HG03442 (cell line): Measurements from ENCODE around the gene TSPAN9.

Experiments used
- ATAC-seq: cut with Tn5 transposase; IDR thresholded peaks from one replicate; pipeline ENCODE4 v1.9.1; 2021; ENCODE audit warnings: mild to moderate bottlenecking, moderate library complexity; ENCODE audit not compliant: unreplicated experiment

Gene TSPAN9

DNA sequence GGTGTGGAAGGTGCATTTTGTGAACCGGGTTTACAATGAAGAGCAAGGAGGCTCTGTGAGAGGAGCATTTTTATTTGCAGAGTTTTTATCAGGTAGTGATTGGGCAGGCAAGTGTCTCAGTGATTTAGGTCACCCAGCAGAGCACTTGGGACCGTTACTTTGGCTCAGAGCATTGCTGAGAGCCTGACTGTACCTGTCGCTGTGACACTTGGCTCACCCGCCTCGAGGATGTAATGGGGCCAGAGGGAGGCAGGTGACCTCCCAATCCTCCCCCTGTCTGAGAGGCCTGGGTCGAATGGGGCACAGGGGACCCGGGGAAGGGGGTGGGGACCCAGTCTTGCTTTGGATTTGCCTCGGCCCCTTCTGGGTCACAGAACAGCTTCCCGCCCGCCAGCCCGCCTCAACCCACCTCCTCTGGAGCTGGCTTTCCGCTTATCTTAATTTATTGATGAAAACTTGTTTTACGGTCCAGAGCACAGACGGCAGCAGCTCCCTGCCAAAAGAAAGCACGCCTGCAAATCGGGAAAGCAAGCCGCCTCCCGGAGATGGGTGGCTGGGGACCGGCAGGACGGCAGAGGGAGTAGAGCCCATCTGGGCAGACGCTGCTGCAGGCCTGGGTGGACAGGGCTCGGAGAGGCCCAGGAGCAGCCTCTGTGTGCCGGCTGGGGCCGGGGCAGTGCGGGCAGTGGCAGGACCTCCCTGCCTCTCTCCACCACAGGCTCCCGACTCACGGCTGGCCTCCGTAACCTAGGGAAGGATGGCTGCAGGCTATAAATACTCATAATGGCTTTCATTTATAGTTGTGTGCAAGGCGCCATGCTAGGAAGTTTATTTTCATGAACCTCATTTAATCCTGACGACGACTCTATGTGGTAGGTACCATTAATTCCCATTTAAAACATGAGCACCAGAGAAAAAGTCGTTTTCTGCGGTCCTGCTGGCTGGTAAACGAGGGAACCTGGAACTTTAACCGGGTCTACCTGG is 187.1 kb downstream of the TSPAN9 start:
- no peak for ATAC-seq

DNA sequence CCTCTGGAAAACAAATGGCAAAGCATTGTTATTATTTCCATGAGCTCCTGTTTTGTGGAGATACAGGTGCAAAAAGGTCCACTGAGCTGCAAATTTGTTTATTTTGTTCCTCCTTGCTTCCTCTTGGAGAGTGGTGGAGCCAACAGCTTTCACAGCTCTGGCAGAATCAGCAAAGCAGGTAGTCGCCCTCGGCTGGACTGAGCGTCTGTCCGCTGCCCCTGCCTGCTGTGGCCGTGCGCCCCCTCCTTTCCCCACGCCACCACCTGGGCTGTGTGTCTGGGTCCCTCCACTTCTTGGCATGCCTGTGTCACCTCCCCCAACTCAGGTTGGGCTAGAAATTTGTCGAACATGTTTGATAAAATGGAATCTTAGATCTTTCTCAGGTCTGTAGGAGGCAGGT is 188.2 kb downstream of the TSPAN9 start:
- no peak for ATAC-seq

DNA sequence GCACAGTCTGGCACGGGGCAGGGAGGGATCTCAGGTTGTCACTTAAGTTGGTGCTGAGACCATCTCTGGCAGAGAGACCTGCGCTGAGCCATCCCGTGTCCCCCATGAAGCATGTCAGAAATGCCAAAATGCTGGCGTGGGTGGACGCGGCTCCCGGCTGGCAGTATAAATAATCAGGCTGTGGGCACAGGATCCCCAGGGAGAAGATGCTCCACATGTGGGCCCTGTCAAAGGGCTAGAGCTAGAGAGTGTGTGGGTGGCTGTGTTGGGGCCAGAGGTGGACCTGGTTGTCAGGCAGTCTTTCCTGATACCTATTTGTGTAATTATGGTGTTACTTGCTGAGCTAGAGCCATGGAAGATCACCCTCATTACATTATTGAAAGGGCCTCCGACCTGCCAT is 189.5 kb downstream of the TSPAN9 start:
- no peak for ATAC-seq

DNA sequence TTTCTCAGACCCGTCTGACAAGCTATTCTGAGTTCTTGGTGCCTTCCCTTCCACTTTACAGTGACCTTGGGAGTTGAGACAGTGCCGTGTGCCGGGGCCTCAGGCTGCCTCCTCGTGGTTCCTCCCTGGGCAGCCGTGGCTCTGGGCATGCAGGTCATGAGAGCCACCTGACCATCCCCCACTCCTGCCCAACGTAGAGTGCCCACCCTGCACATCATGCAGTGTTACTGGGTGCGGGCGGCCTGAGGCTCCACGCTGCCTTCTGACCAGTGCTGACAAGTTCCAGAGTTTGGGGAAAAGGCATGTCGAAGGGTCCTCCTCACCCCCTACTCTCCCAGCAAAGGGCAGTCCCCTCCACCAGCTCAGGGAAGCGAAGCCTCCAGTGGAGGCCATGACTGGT is 190.5 kb downstream of the TSPAN9 start:
- ATAC-seq = no peak

DNA sequence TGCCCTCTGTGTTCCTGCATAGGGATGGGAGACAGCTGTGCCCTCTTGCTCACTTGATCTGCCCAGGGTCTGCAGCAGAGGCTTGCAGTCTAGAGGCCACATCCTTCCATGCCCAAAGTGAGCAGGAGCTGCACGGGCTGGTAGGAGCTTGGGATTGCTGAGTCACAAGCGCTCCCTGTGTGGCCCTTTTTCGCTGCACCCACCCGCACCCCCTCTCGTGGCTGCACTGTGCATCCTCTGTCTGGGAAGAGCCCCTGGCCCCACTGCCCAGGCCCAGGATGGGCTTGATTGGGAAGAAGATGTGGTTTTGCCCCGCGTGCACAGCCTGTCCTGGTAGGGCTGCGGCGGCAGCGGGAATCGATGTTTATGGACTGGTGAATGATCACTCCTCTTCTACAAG is 192.4 kb downstream of the TSPAN9 start:
- no peak for ATAC-seq

DNA sequence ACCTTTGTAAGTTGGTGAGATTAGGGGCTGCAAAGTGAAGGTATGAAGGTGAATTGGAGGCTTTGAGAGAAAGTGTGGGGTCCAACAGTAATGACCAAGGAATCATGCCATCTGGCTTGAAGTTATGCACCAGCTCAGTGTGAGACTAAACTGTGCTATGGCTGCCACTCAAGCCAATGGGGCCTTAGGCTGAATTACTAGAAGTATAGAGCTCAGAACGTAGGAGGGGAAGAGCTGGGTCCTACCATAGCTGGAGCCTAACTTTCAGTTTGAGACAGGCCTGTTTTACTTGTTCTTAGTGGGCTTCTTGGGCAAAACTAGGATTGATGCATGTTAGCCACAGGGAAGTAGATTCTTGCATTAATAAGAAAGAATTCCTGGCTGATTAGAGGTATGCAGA is 194.0 kb downstream of the TSPAN9 start:
- ATAC-seq = no peak

DNA sequence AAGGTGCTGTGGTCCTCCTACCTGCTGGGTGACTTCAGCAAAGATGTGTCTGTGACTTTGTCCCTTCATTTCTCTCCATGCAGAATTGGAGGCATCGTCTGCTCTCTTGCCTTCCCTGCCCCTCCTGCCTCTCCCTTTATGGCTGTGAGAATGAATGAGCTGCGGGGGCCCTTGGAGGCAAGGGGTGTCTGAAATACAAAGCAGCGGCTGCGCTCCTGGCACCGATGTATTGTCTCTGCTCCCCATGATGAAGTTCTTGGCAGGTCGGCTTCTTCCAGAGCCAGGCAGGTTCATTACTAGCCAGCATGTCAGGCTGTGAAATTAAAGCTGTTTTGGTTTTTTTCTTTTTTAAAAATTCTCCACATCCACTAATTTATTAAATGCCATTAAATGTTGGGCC is 194.5 kb downstream of the TSPAN9 start:
- no peak for ATAC-seq

DNA sequence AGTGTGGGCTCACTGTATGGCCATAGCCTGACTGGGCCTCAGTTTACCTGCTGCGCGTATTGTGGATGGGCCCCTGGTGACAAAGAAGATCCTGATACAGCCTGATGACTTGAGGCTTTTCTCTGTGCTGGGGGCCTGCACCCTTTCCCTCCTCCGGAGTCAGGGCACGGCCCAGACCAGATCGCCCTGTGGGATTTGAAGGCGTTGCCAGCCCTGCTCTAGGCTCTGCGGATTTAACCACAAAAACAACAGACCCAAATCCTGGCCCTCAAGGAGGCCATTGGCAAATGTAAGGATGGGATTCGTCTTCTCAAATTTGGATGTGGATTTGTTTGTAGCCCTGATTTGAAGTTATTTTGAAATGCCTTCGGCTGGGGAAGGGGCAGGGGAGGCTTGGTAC is 195.8 kb downstream of the TSPAN9 start:
- no peak for ATAC-seq

DNA sequence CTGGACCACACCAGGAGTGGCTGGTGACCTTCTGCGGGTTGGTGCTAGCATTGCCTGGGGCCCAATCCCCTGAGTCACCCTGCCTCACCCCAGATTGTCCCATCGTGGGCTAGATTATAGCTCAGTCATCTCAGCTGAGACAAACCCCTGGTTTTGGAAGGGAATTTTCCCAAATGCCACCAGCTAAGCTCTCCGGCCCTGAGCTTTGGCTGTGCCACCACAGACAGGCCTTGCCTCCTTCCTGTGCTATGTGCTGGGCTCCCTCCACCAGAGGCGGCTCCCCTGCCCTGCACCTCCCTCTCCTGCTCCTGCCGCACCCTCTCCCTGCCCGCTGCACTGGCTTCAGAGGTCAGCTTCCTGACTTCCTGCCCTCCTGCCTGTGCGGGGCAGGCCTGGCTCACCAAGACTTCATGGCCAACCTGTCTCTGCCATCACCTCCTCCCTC is 196.3 kb downstream of the TSPAN9 start:
- ATAC-seq = no peak

DNA sequence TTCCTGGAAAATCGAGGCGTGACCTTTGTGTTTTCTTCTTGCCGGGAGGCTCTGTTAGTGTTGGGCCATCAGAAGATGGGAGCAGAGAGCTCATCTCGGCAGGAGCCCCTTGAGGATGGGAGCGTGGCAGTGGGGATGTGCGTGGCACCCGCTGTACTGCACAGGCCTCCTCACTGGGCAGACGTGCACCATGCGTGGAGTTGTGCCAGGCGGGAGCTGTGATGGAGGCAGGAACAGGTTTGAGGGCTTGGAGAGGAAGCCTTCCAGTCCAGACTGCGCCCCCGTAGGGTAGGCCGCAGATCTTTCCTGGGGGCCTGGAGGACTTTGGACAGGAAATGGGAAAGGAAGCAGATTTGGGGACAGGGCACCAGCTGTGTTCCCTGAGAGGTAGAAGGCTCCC is 197.5 kb downstream of the TSPAN9 start:
- no peak for ATAC-seq

DNA sequence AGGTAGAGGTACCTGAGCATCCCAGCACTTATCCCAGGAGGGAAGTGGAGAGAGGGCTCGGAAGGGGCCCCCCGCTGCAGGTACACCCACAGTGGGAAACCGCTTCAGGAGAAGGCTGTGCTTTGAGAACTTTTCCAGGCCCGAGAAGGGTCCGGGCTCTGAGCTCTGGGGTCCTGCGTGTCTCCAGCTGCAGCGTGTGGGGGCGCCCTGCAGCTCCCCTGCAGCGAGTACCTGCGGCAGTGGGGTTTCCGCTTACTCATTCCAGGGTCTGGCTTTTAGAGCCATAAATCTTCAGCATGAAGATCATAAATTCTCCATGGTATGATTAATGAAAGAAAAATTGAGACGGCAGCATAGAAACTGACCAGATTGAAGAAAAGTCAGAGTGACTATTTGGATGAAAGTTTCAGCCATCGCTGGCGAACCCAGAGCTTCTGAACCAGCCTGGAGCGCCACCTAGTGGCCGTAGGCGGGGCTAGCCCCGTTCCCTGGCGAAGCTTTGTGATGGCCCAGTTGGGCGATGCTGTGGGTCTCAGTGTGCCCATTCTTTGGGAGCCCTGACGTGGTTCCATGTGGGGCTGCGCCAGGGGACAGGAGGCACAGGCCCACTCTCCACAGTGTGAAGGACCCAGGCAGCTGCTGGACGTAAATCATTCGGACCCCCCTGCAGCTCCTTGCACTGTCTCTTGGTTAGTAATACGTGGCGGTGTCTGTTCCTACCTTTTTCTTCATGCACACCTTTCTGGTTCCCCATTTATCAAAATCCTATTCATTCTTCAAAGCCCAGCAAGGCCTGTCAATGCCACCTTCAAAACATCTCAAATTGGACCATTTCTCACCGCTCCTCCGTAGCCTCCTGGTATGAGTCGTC is 198.2 kb downstream of the TSPAN9 start:
- ATAC-seq = no peak

DNA sequence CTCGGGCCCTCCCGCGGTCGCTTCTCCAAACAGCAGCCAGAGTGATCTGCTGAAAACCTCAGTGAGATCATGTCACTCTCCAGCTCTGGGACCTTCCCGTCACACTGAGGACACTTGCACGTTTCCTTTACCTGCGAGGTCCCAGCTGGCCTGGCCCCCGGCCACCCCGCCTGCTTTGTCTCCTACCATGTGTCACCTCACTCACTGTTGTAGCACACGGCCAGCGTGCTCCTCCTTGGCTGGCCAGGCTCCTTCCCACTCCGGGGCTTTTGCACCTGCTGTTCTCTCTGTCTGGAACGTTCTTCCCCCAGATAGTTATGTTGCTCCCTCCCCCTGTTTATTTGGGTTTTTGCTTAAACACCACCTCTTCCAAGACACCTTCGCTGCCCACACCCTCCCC is 199.0 kb downstream of the TSPAN9 start:
- ATAC-seq = no peak

DNA sequence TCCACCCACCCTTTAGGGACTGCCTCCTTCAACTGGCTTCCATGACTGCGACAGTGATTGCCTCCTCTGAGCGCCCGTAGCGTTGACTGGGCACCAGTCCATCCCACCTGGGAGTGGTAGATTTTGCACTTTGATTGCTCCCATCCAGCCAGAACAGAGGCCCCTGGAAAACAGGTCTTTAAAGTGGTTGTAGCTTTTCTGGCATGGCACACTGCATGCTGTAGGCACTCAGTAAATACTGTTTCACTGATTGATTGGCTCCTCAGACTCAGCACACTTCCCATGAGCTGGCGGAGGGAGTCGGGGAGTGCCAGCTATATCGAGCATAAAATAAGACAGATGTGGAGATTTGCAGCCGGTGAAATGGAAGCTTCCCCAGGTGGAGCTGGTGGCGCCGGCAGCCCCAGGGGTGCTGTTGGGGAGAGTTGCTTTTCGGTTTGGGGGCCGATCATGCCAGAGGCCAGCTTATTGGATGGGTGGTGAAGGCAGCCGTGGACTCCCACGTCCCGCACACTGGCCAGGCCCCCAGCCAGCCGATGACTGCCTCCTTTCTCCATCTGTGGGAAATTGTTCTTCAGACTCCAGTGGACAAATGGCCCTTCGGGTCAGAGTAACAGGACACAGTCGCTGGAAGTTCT is 200.2 kb downstream of the TSPAN9 start:
- ATAC-seq = no peak

DNA sequence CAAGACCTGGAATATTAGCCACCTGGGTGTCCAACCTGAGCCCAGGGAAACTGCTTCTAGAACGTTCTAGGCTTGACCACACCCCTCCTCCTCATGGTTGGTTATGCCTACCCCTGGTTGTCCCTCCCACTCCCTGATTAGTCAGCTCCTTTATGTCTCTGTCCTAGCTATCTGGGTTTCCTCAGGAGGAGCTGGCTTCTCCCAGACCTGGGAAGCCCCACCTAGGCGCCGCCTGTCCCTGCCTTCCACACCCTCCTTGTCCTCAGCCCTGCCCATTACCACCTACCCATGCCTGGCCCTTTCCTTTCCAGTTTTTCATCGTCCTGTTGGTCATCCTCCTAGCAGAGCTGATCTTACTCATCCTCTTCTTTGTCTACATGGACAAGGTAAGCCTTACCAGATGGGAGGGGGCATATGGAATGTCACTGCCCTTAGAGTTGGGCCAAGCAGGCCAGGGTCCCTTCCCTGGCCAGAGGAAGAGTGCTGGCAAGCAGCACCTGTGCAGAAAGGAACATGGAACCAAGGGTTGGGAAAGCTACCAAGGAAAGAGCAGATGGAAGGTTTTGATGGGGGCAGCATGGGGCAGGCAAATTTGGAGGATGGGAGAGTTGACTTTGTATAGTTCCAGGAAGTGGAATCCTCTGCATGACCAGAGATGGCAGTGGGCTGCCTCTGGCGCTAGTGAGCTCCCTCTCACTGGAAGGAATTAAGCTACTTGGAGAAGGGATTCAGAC is 201.7 kb downstream of the TSPAN9 start:
- no peak for ATAC-seq

DNA sequence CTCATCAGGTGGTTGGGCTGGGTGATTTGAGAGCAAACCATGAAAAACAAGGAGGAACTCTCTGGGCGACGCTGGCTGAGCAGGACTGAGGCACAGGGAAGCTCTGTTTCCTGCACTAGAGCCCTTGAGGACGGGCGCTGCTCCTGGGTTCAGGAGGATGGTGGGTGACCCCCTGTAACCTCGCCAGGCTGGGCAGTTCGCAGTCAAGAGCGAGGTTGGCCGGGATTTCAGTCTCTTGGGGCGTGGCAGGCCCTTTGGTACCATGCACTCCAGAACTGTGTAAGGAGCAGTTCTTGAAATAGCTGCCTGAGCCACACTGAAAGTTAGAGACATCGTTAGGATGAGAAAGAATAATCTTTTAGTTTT is 202.2 kb downstream of the TSPAN9 start:
- no peak for ATAC-seq

DNA sequence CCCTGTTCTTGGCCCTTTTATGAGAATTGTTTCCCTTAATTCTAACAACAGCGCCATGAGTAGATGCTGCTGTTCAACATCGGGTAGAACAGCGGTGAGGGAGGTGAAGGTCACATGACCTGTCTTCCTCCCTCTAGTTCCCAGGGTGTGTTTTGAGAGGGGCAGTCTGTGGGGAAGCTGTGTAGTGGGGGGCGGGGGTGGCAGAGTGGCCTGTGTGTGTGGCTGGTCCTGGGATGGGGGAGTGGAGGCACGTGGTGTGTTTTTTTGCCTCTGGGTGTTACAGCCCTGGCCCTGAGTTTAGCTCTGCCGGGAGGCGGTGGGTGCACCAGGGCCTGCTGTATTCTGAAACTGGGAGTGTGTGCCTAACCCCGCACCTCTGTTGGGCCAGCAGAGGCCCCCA is 202.7 kb downstream of the TSPAN9 start:
- ATAC-seq = no peak

DNA sequence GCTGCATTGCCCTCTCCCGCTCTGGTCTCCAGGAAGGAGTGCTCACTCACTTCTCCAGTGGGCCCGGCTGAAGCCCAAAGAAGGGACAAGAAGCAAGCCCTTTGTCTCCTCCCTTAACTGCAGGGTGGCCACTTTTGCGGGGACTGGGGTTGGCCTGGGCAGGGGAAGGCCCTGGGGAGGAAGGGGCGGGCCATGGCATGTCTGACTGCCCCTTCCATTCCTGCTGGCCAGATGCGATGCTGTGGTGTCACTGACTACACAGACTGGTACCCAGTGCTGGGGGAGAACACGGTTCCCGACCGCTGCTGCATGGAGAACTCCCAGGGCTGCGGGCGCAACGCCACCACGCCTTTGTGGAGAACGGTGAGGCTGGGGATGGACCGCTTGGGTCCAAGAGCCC is 203.8 kb downstream of the TSPAN9 start:
- no peak for ATAC-seq

DNA sequence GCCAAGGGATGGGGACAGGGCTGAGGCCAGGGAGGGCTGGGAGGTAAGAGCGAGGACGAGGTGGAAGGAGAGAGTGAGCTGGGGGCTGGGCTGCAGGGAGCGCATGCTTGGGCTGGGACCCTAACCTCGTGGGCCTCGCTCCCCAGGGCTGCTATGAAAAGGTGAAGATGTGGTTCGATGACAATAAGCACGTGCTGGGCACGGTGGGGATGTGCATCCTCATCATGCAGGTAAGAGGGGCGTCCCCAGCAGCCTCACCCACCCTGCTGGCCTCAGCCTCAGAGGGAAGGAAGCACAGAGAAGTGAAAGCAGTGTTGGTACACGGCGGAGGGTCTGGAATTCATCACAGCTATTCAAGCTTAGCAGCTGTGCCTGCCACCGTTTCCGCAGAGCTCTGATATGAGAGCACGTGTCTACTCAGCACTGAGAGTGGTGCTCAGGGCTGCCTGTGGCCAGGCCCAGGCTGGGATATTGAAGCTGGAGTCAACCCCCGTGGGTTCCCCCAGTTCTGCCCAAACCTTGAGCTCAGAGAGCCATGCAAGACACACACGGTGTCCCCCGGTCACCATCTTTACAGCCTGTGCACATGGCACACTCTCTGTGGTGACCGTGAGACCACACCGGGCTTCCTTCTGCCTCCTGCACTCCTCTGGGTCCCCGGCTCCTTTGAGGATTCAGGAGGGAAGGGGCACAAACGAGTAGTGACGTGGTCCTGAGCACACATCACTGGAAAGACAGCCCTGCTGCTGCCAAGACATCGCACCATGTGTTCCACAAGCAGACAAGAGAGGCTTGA is 204.6 kb downstream of the TSPAN9 start:
- no peak for ATAC-seq

DNA sequence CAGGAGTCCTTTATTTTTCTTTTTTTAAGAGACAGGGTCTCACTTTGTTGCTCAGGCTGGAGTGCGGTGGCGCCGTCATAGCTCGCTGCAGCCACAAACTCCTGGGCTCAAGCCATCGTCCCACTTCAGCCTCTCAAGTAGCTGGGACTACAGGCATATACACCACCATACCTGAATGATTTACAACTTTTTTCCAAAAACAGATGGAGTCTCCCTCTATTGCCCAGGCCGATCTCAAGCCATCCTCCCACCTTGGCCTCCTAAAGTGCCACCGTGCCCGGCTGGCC is 205.1 kb downstream of the TSPAN9 start:
- no peak for ATAC-seq

DNA sequence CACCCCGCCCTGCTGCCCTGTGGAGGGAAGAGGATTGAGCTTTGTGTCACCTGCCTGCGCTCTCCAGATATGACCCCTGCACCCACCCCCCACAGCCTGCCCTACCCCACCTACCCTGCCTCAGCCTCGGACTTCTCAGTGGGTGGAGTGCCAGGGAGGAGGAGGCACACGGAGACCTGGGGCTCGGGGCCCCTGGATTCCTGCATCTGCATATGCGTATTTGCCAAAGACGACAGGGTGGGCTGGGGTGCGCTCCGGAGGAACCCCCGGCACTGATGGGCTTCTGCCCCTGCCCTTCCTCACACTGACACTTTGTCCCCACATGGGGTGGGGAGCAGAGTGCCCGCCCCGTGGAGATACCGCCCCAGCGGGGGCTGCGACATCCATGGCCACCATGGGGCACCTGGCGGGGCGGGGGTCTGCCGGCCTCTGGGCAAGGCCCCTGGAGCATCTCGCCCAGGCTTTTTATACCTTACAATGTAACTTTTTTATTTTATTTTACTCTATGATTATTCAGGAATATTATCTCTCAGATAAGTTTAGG is 206.0 kb downstream of the TSPAN9 start:
- ATAC-seq = no peak
